ENCODE measurements around the gene NAXD. TPM values are rescaled to one million over a fixed set of nuclear protein-coding genes. Genes with fewer than 3 reads are reported as not detected.

Gene NAXD
- total RNA-seq, 2 experiments from 2014 or later, result 8.3 to 12.5 TPM

DNA sequence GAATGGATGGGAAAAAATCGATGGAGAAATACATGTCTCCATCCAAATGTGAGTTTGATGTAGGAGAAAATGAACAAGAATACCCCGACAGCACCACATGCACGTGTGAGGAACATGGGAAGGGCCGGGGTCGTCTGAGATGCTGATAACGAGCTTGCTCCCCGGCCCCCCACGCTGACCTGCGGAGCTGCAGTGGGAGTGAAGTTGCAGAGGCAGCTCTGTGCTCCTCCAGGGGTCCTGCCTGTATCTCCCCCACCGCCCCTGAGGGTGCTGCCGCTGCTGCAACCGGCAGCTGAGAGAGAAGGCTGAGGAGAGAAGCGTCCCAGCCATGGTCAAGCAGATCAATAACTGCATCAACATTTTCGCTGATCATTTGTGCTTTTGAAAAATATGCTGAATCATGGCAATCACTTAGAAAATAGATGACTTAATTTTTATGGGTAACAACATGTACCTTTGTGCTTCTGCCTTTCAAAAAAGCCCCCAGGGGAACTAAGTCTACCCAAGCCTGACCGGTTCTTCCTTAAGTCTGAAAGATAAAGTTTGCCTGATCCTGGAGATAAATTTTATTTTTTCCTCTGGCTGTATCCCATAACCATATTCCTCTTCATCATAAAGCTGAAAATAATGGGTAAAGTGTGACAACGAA is 18.2 kb upstream of the NAXD start:
- H3K4me2 ChIP-seq (ENCODE audit: low read length), result no peak overlapping the region
- no TSS peak for BruUV-seq (replicated peaks)
- no peak overlapping the region for H2AFZ ChIP-seq (ENCODE audit: low read length)
- H3K9me2 ChIP-seq (ENCODE audit: insufficient read depth, low read length), result no peaks in the 10 kb centered on the region
- DNase-seq (ENCODE audit: low spot score), result no peak
- H4K20me1 ChIP-seq (ENCODE audit: insufficient read depth, low read length), result no peaks in the 10 kb centered on the region
- no peak for TF ChIP-seq EZH2phosphoT487 (IDR thresholded peaks at IDR 0.05; ENCODE audit: borderline replicate concordance, low read depth, low read length)
- TF ChIP-seq, protein P1, sequence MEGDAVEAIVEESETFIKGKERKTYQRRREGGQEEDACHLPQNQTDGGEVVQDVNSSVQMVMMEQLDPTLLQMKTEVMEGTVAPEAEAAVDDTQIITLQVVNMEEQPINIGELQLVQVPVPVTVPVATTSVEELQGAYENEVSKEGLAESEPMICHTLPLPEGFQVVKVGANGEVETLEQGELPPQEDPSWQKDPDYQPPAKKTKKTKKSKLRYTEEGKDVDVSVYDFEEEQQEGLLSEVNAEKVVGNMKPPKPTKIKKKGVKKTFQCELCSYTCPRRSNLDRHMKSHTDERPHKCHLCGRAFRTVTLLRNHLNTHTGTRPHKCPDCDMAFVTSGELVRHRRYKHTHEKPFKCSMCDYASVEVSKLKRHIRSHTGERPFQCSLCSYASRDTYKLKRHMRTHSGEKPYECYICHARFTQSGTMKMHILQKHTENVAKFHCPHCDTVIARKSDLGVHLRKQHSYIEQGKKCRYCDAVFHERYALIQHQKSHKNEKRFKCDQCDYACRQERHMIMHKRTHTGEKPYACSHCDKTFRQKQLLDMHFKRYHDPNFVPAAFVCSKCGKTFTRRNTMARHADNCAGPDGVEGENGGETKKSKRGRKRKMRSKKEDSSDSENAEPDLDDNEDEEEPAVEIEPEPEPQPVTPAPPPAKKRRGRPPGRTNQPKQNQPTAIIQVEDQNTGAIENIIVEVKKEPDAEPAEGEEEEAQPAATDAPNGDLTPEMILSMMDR (conservative IDR thresholded peaks at IDR 0.05; ENCODE audit: low read length), result no peak
- intact Hi-C loops (cut with micrococcal nuclease; ENCODE audit: unreplicated experiment), result loop anchor here (10.0 kb wide), 2 partner anchors 142 to 328 kb away; no protein-coding TSS in a partner anchor
- CTCF ChIA-PET (ENCODE audit: unreplicated experiment), result no interaction called here
- no peak overlapping the region for H3K4me3 ChIP-seq (ENCODE audit: low read depth, low read length, poor library complexity, severe bottlenecking)
- POLR2A ChIA-PET, result interaction anchor here (1.5 kb wide), 1 partner anchor 13 kb away, joined by 3 read pairs; no protein-coding TSS in a partner anchor
- H3K9me3 ChIP-seq (ENCODE audit: low read length), result no peaks in the 10 kb centered on the region
- no peak overlapping the region for H3K27ac ChIP-seq (ENCODE audit: low read depth, low read length, poor library complexity, severe bottlenecking)
- no peaks in the 10 kb centered on the region for H3K79me2 ChIP-seq (ENCODE audit: insufficient read depth, low read depth, low read length)
- no peaks in the 10 kb centered on the region for H3K36me3 ChIP-seq (ENCODE audit: insufficient read depth, low read length)
- H3K4me1 ChIP-seq (ENCODE audit: insufficient read depth, low read length, poor library complexity, severe bottlenecking), result no peaks in the 10 kb centered on the region

DNA sequence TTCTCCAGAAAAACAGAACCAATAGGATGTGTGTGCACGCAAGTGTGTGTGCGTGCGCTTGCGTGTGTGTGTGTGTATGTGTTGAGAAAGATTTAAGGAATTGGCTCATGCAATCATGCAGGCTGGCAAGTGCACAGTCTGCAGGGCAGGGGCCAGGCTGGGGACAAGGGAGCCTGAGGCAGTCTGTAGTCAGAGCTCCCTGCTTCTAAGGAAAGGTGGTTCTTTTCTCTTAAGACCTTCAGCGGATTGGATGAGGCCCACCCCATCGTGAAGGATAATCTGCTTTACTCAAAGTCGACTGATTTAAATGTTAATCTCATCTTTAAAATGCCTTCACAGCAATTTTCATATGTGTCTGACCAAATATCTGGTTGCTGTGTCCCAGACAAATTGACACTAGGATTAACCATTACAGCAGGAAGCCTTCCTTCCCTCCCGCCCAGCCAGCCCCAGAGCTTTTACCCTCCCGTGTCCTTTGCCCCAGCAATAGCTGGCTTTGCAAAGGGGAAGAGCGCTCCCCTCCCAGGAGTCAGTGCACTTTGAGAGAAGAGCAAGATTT is 15.0 kb upstream of the NAXD start:
- H3K9me2 ChIP-seq (ENCODE audit: insufficient read depth, low read length), result no peaks in the 10 kb centered on the region
- H2AFZ ChIP-seq (ENCODE audit: low read length), result no peak overlapping the region
- H3K79me2 ChIP-seq (ENCODE audit: insufficient read depth, low read depth, low read length), result no peaks in the 10 kb centered on the region
- ChIA-PET CTCF (ENCODE audit: unreplicated experiment) (no interaction called here), POLR2A (interaction anchor here (0.6 kb wide), 1 partner anchor 1556 kb away, joined by 3 read pairs; no protein-coding TSS in a partner anchor)
- H3K4me1 ChIP-seq (ENCODE audit: insufficient read depth, low read length, poor library complexity, severe bottlenecking), result no peaks in the 10 kb centered on the region
- H3K4me3 ChIP-seq (ENCODE audit: low read depth, low read length, poor library complexity, severe bottlenecking), result no peak overlapping the region
- no peak for DNase-seq (ENCODE audit: low spot score)
- no peaks in the 10 kb centered on the region for H4K20me1 ChIP-seq (ENCODE audit: insufficient read depth, low read length)
- BruUV-seq (replicated peaks), result no TSS peak
- intact Hi-C loops (cut with micrococcal nuclease; ENCODE audit: unreplicated experiment), result no loop called here
- no peaks in the 10 kb centered on the region for H3K36me3 ChIP-seq (ENCODE audit: insufficient read depth, low read length)
- no peak overlapping the region for H3K4me2 ChIP-seq (ENCODE audit: low read length)
- H3K9me3 ChIP-seq (ENCODE audit: low read length), result no peaks in the 10 kb centered on the region
- no peak overlapping the region for H3K27ac ChIP-seq (ENCODE audit: low read depth, low read length, poor library complexity, severe bottlenecking)
- no peak for TF ChIP-seq EZH2phosphoT487 (IDR thresholded peaks at IDR 0.05; ENCODE audit: borderline replicate concordance, low read depth, low read length)
- TF ChIP-seq, protein P1 (conservative IDR thresholded peaks at IDR 0.05; ENCODE audit: low read length), result no peak

DNA sequence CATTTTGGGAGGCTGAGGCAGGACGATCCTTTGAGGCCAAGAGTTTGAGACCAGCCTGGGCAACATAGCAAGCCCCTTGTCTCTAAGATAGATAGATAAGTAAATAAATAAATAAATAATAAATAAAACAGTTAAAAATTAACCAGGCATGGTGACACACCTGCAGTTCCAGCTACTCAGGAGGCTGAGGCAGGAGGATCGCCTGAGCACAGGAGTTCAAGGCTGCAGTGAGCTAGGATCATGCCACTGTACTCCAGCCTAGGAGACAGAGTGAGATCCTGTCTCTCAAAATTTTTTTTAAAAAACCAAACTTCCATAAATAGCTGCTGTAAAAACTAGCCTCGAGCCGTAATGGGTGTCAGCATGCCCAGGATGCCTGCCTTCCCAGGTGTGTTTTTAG is 14.4 kb upstream of the NAXD start:
- POLR2A ChIA-PET, result no interaction called here
- no peak overlapping the region for H3K4me2 ChIP-seq (ENCODE audit: low read length)

More for the DNA sequence above, 14.4 kb upstream of the NAXD start:
- Histone ChIP-seq H3K4me3 (ENCODE audit: low read depth, low read length, poor library complexity, severe bottlenecking) (no peak overlapping the region), H3K36me3 (ENCODE audit: insufficient read depth, low read length) (no peaks in the 10 kb centered on the region), H4K20me1 (ENCODE audit: insufficient read depth, low read length) (no peaks in the 10 kb centered on the region), H3K9me2 (ENCODE audit: insufficient read depth, low read length) (no peaks in the 10 kb centered on the region), H3K27ac (ENCODE audit: low read depth, low read length, poor library complexity, severe bottlenecking) (no peak overlapping the region), H2AFZ (ENCODE audit: low read length) (no peak overlapping the region), H3K4me1 (ENCODE audit: insufficient read depth, low read length, poor library complexity, severe bottlenecking) (no peaks in the 10 kb centered on the region), H3K9me3 (ENCODE audit: low read length) (no peaks in the 10 kb centered on the region), H3K79me2 (ENCODE audit: insufficient read depth, low read depth, low read length) (no peaks in the 10 kb centered on the region)
- intact Hi-C loops (cut with micrococcal nuclease; ENCODE audit: unreplicated experiment), result no loop called here
- DNase-seq (ENCODE audit: low spot score), result no peak
- TF ChIP-seq EZH2phosphoT487 (IDR thresholded peaks at IDR 0.05; ENCODE audit: borderline replicate concordance, low read depth, low read length), result no peak
- TF ChIP-seq, protein P1 (conservative IDR thresholded peaks at IDR 0.05; ENCODE audit: low read length), result no peak
- BruUV-seq (replicated peaks), result no TSS peak
- CTCF ChIA-PET (ENCODE audit: unreplicated experiment), result no interaction called here
